C4-2B (cell line): ENCODE data around the gene DIS3L.
"Not testable (repeated sequence)": the region's sequence is repeated elsewhere in the genome, so short reads cannot be mapped to it uniquely, and the experiment has no call there.

Source experiments
- H3K27ac ChIP-seq: fragments of 450-650 bp; 2 replicates; pipeline ENCODE4 v1.5.1; 2017
- CTCF ChIP-seq: fragments of 450-650 bp; conservative IDR thresholded peaks from 2 replicates; pipeline ENCODE4 v1.5.1; 2017; ENCODE audit warnings: mild to moderate bottlenecking
- ZFX ChIP-seq: fragments of 450-650 bp; IDR thresholded peaks from 2 replicates; pipeline ENCODE4 v1.6.1; 2017

Gene DIS3L

GRCh38 chr15:66253418-66254088, 39.8 kb upstream of the DIS3L start, which contains the start of gene MEGF11:
TSS of gene MEGF11 (minus strand) at chr15:66253750. CDS start at chr15:66128403, 125,347 bp downstream.
- TF ChIP-seq ZFX (no peak), CTCF (no peak)
- no peak within 1 kb of the TSS for H3K27ac ChIP-seq

GRCh38 chr15:66254089-66254950, 39.0 kb upstream of the DIS3L start:
- TF ChIP-seq CTCF (no peak), ZFX (no peak)
- H3K27ac ChIP-seq: no peak overlapping the region

- TF ChIP-seq ZFX (no peak), CTCF (no peak)
- no peak overlapping the region for H3K27ac ChIP-seq
Measured at GRCh38 chr15:66254951-66255676, 38.3 kb upstream of the DIS3L start.

GRCh38 chr15:66256692-66257091, 36.7 kb upstream of the DIS3L start:
- H3K27ac ChIP-seq: no peak overlapping the region
- no peak for TF ChIP-seq ZFX
- no peak for TF ChIP-seq CTCF

GRCh38 chr15:66261056-66261455, 32.3 kb upstream of the DIS3L start:
- TF ChIP-seq ZFX (no peak), CTCF (no peak)
- no peak overlapping the region for H3K27ac ChIP-seq

GRCh38 chr15:66262837-66263236, 30.5 kb upstream of the DIS3L start:
- H3K27ac ChIP-seq: not testable (repeated sequence)

GRCh38 chr15:66264859-66265513, 28.4 kb upstream of the DIS3L start:
- TF ChIP-seq CTCF (no peak), ZFX (no peak)
- no peak overlapping the region for H3K27ac ChIP-seq
